Ovary (tissue), 3 donors: ENCODE results near the gene CHAC1.

Experiments
- CTCF ChIP-seq, 3 donors: fragments of 450-650 bp in 2 of 3; fragments of 200-600 bp in 1 of 3; IDR thresholded peaks; one replicate each; pipeline versions ENCODE4 v1.5.1 to v1.8.0; 2016 to 2022; ENCODE audit warnings: antibody characterized with exemption in 3 of 3, mild to moderate bottlenecking in 1 of 3
- POLR2A ChIP-seq: fragments of 450-650 bp; IDR thresholded peaks from one replicate; pipeline ENCODE4 v1.6.1; 2017; ENCODE audit warnings: antibody characterized with exemption, mild to moderate bottlenecking, moderate library complexity
- donor health status: DM: no; HTN: no; CAD: no.

- TF ChIP-seq CTCF (IDR thresholded peaks at IDR 0.05) (no peak), POLR2A (no peak)
Observed at GRCh38 chr15:40932156-40932555, 21.1 kb upstream of the CHAC1 start.
